Inflammatory macrophage (primary cell): ENCODE data around the gene NAGLU.
"Not testable (repeated sequence)": the region's sequence is repeated elsewhere in the genome, so short reads cannot be mapped to it uniquely, and the experiment has no call there.

Experiments
- DNase-seq, 2 donors: peaks; one replicate each; pipeline ENCODE4 v3.0.0-alpha.2; 2020 to 2022

Gene NAGLU

DNA sequence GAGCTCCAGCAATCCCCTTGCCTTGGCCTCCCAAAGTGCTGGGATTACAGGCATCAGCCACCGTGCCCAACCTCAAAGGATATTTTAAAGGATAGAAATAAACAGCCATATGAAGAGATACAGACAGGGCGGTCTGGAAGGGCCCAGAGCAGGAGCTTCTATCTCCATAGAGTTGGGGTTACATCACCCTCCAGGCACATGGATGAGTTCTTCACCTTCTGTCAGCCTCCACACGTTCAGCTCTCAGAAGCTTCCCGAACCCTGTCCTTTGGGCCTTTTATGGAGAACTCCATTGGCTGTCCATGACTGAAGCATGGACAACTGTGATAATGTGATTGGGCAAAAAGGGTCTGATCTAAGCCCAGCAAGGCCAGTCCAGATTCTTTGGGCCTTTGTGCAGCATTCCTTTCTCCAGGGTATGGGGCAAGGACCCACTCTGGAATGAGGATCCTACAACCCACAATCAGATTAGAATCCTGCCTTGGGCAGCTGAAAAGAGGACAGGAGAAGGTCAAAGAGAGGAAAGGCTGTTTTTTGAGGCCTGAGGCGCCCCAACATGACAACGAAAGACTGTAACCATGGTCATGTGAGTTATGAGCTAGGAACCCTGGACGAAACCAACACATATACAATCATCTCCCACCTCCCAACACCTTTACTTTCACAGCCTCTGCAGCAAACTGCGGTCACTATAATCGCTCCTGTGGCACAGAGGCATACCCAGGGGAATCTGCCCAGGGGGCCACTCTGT lies 9.9 kb downstream of the NAGLU start:
- DNase-seq, result not testable (repeated sequence)

- DNase-seq, result no peak
These were observed 11.0 kb downstream of the NAGLU start for GRCh38 chr17:42547001-42547461.

DNA sequence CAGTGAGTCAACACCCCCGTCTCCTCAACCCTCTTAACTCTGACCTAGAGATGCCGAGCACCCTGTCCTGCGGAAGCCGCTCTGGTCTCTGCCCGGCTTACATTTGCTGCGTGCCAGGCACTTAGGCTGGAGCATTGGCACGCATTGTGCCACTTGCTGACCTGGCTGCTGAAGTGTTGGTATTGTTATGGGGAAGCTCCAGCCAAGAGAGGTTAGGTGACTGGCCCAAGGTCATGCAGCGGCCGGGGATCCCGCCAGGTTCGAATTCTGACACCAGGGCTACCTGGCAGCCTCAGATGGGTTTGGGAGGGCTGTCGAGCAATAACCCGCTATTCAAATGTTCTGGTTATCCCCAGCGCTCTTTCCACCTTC lies 11.6 kb downstream of the NAGLU start:
- DNase-seq, result no peak

DNA sequence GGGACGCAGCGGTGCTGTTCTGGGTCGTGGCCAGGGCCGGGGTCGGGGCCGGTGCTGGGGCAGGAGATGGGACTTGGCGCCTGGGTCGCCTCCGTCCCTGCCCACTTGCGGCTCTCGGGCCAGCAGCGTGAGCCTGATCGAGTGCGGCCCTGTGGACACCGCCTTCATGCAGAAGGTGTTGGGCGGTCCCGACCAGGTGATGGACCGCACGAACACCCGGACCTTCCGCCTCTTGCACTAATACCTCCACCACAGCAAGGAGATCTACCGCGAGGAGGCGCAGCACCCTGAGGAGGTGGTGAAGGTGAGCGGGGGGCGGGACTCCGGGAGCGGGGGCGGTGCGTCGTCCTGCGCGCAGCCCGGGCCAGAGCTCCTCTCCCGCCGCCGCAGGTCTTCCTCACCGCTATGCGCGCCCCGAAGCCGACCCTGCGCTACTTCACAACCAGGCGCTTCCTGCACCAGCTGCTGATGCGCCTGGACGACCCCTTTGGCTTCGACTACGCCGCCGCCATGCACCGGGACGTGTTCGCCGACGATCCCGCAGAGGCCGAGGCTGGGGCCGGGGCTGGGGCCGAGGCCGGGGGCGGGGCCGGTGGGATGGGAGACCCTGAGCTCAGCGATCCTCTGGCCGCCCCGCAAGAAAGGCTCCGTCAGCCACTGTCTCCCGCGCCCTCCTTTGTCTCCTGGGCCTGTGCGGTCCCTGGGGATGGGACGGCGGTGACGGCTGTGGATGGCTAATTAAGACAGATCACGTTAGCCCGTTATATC lies 12.2 kb downstream of the NAGLU start:
- DNase-seq, result no peak

- no peak for DNase-seq
These were observed 13.1 kb downstream of the NAGLU start for GRCh38 chr17:42548993-42549755.

DNA sequence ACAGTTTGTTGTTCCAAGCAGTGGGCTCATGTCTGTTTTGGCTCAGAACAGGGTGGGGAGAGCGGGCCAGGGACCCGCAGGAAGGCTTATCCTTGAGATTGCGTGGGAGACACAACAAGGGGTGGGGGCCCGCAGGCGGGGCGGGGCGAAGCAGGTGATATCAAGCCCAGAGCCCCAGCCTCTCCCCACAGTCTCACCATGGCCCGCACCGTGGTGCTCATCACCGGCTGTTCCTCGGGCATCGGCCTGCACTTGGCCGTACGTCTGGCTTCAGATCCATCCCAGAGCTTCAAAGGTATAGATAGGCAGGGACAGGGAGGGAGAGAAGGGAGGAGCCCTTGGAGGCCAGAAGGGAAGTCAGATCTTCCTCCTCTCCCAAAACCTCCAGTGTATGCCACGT lies 16.7 kb downstream of the NAGLU start, which contains the start of gene HSD17B1:
TSS of gene HSD17B1 (plus strand) at position 188 of the 400 bp plus-strand sequence. CDS start at position 199, 11 bp downstream.
- DNase-seq, result not testable (repeated sequence)

DNA sequence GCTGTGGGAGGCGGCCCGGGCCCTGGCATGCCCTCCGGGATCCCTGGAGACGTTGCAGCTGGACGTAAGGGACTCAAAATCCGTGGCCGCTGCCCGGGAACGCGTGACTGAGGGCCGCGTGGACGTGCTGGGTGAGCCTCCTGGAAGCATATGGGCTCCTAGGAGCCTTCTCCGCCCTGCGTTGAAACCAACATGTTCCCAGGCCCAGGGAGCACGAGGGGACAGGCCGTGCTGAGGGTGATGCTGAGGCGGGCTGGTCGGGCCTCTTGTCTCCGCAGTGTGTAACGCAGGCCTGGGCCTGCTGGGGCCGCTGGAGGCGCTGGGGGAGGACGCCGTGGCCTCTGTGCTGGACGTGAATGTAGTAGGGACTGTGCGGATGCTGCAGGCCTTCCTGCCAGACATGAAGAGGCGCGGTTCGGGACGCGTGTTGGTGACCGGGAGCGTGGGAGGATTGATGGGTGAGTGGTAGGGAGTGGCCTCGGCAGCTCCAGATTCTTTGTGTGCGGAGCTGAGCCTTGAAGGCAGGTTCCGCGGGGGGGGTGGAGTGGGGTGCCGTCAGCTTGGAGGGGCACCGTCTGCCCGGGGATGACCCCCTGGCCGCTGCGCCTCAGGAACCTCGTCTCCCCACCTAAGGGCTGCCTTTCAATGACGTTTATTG lies 17.2 kb downstream of the NAGLU start:
- DNase-seq, result no peak

DNA sequence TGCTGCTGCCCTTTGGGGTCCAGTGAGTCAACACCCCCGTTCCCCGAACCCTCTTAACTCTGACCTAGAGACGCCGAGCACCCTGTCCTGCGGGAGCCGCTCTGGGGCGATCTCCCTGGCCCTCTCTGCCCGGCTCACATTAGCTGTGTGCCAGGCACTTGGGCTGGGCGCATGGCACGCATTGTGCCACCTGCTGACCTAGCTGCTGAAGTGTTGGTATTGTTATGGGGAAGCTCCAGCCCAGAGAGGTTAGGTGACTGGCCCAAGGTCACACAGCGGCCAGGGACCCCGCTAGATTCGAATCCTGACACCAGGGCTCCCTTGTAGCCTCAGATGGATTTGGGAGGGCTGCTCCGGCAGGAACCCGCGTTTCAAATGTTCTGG lies 17.8 kb downstream of the NAGLU start:
- DNase-seq, result no peak

DNA sequence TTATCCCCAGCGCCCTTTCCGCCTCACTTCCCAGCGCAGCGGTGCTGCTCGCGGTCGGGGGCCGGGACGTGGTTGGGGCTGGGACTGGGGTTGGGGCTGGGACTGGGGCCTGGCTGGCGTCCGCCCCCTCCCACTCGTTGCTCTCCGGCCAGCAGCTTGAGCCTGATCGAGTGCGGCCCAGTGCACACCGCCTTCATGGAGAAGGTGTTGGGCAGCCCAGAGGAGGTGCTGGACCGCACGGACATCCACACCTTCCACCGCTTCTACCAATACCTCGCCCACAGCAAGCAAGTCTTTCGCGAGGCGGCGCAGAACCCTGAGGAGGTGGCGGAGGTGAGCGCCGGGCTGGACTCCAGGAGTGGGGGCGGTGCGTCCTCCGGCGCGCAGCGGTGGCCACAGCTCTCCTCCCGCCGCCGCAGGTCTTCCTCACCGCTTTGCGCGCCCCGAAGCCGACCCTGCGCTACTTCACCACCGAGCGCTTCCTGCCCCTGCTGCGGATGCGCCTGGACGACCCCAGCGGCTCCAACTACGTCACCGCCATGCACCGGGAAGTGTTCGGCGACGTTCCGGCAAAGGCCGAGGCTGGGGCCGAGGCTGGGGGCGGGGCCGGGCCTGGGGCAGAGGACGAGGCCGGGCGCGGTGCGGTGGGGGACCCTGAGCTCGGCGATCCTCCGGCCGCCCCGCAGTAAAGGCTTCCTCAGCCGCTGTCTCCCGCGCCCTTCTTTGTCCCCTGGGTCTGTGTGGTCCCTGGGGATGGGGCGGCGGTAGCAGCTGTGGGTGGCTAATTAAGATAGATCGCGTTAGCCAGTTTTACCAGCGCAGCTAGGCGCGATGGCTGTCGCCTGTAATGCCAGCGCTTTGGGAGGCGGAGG lies 18.4 kb downstream of the NAGLU start:
- peak; percentile 58 to 76 for DNase-seq

DNA sequence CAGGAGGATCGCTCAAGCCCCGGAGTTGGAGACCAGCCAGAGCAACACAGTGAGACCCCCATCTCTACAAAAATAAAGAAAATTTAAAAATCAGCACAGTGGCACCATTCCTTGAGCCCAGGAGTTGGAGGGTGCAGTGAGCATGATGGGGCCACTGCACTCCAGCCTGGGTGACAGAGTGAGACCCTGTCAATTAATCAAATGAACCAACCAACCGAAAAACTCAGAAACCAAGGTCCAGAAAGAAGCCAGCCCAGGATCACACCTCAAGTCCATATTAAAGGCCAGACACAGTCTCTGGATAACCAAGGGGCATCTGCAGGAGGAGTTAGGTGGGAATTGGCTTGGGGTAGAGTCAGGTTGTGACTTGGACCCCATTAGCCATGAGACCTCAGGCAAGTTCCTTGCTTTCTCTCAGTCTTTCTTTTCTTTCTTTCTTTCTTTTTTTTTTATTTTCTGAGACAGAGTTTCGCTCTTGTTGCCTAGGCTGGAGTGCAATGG lies 19.1 kb downstream of the NAGLU start:
- no peak for DNase-seq

DNA sequence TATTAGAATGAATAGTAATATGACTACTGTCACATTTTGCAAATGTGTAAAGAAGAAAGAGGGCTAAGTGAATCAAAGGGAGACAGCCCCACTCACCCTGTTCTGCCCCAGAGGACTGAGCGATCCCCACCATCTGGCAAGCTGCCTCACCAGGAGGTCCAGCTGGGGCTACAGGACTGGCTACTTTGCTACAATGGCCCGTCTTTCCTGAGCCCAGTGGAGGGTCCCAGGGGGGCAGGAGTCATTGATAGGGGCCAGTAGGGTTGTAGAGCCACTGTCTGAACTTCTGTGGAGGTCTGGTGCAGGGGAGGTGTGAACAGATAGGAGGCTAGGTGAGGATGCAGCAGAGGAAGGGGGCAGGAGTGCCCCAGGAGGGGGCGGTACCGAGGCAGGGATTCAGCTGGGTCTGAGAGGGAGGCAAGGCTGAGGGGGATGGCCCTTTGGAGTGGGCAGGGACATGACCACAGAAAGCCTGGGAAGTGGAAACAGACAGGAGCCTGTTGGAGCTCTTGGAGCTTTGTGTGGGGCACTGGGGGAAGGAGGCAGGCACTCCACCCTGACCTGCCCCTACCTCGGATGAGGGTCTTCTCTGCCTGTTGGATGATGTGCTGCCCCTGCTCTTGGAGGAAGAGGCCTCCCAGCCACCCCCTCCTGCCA lies 20.0 kb downstream of the NAGLU start:
- DNase-seq, result not testable (repeated sequence)

DNA sequence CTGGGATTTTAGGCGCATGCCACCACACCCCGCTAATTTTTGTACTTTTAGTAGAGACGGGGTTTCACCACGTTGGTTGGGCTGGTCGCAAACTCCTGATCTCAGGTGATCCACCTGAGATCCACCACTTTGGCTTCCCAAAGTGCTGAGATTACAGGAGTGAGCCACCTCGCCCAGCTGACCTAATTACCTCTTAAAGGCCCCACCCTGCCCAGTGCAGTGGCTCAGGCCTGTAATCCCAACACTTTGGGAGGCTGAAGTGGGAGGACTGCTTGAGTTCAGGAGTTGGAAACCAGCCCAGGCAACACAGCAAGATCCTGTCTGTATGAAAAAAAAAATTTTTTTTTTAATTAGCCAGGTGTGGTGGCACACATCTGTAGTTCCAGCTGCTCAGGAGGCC lies 23.0 kb downstream of the NAGLU start:
- DNase-seq, result no peak

GRCh38 chr17:42560246-42560645 lies 24.2 kb downstream of the NAGLU start:
- no peak for DNase-seq

- peak; percentile 98 for DNase-seq
These were observed 25.9 kb downstream of the NAGLU start, which contains the start of gene COASY for GRCh38 chr17:42561897-42562387. Gene COASY (plus strand): TSS chr17:42562148. CDS start chr17:42562623, 475 bp downstream.

DNA sequence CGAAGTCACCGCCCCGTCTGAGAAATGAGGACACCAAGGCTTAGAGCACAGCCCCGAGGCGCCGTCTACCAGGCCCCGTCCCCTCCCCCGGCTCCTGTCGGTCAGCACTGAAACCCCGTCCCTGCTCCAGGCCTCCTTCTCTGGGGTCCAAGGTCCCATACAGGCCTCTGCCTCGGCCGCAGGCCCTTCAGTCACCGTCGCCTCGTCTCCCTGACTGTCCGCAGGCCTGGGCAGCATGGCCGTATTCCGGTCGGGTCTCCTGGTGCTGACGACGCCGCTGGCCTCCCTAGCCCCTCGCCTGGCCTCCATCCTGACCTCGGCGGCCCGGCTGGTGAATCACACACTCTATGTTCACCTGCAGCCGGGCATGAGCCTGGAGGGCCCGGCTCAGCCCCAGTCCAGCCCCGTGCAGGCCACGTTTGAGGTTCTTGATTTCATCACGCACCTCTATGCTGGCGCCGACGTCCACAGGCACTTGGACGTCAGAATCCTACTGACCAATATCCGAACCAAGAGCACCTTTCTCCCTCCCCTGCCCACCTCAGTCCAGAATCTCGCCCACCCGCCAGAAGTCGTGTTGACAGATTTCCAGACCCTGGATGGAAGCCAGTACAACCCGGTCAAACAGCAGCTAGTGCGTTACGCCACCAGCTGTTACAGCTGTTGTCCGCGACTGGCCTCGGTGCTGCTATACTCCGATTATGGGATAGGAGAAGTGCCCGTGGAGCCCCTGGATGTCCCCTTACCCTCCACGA lies 26.5 kb downstream of the NAGLU start:
- DNase-seq, result peak in 1 of 2 donors; percentile 20

DNA sequence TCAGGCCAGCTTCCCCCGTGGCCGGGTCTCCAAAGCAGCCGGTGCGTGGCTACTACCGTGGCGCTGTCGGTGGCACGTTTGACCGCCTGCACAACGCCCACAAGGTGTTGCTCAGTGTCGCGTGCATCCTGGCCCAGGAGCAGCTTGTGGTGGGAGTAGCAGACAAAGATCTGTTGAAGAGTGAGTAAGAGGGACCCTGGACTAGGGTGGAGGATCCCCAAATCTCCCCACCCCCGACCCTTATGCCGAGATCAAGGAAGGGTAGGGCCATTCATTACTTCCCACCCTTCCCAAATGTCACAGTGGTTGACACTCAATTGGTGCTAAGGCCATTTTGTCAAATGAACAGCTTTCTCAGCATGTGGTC lies 27.1 kb downstream of the NAGLU start:
- peak in 1 of 2 donors; percentile 19 for DNase-seq

DNA sequence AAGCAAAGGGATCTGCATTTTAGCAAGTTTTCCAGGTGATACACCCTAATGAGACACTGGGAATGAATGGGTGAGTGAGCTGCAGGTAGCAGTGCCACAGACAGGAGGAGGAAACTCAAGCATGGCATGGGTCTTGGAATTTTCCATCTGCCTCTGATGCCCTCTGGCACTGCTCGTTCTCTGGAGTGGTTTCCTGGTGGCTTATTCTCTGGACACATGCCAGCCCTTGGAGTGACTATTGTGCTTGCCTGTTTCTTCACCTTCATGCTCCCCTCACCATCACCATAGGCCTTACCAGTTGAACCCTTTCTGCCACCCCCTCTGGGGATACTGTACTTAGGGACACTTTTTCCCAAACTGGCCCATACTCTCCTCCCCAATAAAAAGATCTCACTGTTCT lies 27.5 kb downstream of the NAGLU start:
- no peak for DNase-seq

- no peak for DNase-seq
These were observed 27.9 kb downstream of the NAGLU start for GRCh38 chr17:42563950-42564349.

GRCh38 chr17:42564815-42565522 lies 28.9 kb downstream of the NAGLU start:
- DNase-seq, result no peak
